Activated CD8-positive, alpha-beta memory T cell treated with anti-CD3 and anti-CD28 coated beads for 1 hour (primary cell): ENCODE results near the gene NMU.
A peak's percentile ranks its signal among the peaks of the same experiment; 100 is the strongest.
"Not testable (repeated sequence)": the region's sequence is repeated elsewhere in the genome, so short reads cannot be mapped to it uniquely, and the experiment has no call there.

ENCODE experiments used
- DNase-seq, 2 donors: peaks; one replicate each; pipeline ENCODE4 v3.0.0-alpha.2; 2020; ENCODE audit warnings: low read depth in 1 of 2; ENCODE audit errors: extremely low read depth in 1 of 2

Gene NMU

DNA sequence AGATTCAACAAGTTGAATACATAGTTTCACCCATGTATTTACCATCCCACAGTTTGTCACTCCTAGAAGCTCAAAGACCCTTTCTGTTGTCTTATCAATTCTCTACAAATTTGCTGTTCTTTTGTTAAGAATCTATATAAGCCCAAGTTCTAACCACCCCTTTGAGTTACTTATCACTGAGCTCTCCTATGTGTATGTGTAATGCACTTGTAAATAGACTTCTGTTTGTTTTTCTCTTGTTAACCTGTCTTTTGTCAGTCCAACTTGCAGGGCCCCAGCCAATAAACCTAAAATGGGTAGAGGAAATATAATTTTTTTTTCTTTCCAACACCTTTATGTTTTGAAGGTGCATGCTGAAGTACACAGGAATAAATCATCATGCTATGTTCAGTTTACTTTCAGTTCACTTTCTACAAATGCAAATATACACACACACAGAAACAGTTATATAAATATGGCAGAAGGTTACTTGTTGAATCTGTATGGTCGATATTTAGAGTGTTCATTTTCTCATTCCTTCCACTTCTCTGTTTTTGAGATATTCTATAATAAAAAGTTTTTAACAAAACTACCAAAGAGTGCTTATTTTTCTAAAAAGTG is 67.1 kb downstream of the NMU start:
- no peak for DNase-seq

DNA sequence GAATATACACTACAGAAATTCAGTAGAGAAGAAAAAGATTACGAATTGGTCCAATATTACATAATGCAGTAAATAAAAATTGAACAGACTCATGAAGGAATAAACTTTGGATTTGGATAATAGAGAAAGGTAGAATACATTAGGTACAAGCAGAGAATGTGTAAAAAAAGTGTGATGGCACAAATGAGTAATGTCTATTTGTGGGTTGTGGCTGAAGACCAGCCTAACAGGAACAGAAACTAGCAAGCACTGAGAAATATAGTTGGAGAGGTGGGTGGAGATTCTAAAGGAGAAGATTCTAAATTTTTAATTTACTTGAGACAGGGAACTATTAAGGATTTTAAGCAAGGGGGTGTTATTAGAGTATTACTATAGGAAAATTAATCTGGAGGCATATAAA is 74.2 kb downstream of the NMU start:
- DNase-seq, result no peak

- no peak for DNase-seq
Measured at GRCh38 chr4:55560096-55560495, 76.0 kb downstream of the NMU start.

DNA sequence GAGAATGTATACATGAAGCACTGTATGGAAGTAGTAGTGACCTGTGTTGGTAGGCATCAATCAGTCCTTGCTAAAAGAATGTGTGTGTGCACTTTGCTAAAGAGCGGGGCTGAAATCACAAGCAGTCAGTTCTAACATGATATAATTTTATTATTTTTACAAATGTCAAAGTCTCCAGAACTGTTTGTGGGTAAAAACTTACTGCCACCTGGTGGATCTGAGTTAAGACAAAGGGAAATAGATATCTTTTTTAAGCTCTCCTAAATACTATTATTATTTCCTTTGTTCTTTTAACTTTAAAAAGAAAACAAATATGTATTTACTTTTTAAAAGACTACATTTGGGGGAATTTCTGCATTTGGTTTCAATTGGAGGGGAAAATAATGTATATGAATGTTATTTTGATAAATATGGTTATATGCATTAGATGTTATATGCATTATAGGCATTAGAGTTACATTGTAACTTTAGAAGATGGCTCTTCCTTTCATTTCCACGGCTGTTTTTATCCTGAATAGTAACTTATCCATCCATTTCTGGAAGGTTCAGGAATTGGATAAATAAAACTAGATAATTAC is 81.6 kb downstream of the NMU start:
- DNase-seq, result no peak

DNA sequence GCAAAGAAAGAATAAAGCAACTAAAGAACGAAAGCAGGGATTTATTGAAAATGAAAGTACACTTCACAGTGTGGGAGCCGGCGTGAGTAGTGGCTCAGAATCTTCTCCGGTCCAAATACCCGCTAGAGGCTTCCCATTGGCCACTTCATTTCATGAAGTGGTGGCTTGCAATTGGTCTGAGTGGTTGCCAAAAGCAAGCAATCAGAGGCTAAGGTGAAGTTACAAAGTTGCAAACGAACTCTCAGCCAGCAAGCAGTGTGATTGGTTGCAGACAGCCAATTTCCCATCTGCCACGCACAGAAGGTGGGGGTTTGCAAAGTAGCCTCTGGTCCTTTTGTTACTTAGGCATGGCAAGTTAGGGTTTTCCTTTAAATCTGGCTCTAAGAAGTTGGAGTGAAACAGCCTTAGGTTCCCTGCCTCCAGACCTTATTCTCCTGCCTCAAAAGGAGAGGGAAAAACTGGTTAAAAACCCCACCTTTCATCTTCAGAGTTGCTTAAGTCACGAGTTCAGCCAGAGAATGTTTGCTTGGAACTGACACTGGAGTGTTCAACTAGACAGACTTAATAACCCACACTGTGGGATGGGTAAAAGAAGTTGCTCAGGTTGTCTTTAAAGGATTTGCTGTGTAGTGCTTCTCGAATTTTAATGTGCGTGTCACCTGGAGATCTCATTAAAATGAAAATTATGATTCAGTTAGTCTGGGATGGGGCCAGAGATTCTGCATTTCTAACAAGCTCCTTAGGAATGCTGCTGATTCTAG is 82.5 kb downstream of the NMU start:
- DNase-seq, result no peak

DNA sequence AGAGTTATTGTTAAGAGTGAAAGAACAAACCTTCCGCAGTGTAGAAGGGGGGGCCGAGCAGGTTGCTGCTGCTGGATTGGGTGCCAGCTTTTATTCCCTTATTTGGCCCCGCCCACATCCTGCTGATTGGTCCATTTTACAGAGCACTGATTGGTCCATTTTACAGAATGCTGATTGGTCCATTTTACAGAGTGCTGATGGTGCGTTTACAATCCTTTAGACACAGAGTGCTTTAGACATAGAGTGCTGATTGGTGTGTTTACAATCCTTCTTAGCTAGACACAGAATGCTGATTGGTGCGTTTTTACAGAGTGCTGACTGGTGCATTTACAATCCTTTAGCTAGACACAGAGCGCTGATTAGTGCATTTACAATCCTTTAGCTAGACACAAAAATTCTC is 84.1 kb downstream of the NMU start:
- DNase-seq, result not testable (repeated sequence)

DNA sequence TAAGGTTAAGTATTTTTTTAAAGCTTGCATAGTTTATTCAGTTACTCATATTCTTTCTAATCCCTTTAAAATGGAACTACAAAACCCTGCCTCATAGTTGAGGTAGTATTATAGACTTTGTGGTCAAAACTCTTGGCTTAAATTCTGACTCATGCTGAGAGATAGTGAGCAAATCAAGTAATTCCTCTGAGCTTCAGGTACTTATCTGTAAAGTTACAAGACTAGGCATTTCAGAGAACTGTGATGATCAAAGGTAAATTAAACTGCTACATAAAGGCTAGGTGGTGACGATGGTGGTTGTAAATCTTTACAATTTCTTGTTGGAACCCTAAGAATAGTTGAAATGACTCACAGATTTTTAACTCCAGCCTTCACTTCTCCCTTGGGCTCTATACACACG is 86.2 kb downstream of the NMU start:
- no peak for DNase-seq

- DNase-seq, result no peak
Measured at GRCh38 chr4:55547918-55548317, 88.2 kb downstream of the NMU start.

GRCh38 chr4:55547466-55547770 is 88.7 kb downstream of the NMU start:
- no peak for DNase-seq

- DNase-seq, result peak; percentile 50 to 73
Measured at GRCh38 chr4:55546756-55547465, 89.2 kb downstream of the NMU start, which contains the start of gene CLOCK. CLOCK (minus strand) TSS chr4:55546909; CDS start chr4:55482785, 64,124 bp downstream.

DNA sequence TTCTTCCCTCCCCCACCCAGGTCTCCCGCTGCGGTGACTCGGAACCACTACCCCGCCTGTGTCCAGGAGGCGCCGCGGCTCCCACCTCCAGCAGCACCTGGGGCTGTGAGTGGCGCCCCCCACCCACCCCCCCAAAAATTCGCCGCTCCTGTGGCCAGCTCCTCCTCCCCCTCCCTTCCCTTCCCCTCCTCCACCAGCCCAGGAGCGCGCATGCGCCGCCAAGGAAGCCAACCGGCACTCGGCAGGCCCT is 89.7 kb downstream of the NMU start:
- no peak for DNase-seq

DNA sequence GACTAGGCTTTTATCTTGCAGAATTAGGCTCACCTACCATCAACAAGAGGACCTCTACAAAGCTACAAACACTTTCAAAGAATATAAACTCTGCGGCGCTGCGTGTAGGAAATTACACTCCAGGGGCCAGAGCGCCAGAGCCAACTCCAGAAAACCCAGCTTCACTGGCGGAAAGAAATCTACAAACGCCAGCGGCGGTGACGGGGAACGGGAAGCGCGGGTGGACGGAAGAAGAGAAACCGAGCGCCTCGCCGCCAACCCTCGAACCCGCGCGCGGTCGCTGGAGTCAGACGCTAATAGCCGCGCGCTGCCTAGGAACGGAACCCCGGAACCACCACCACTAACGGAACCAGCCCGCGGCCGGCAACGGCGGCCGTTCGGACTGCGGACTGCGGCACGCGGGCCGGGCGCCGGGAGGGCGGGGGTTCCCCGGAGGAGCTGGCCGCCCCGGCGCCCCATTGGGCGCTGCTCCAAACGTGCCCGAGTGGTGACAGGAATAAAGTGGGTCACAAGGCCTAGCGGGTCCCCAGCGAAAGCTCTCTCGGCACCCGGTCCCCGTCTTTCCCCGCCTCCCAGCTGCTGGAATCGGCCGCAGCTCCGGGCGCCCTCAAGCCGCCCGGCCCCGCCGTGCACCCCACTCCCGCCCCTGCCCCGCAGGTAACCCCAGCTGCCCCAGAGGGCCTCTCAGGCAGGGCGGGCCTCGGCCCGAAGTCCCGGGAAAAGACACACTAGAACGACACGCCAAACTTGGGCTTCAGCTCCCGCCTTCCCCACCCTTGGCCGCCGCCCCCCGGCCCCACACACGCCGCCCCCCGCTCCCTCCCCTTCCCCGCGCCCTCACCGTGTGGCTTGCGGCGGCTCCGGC is 90.2 kb downstream of the NMU start:
- DNase-seq, result peak in 1 of 2 donors; percentile 39
